Stimulated activated CD4-positive, alpha-beta T cell treated with anti-CD3 and anti-CD28 coated beads, TNF-alpha, amount 100 ng/mL, for 4 hours (primary cell): Measurements from ENCODE around the gene METTL14.

Experiments used
- DNase-seq, 3 experiments: peaks; one replicate each; pipeline ENCODE4 v3.0.0-alpha.2; 2020; ENCODE audit warnings: low read depth in 3 of 3

Gene METTL14

GRCh38 chr4:118734491-118735205 lies 49.5 kb downstream of the METTL14 start:
- no peak for DNase-seq

GRCh38 chr4:118736900-118737299 lies 51.7 kb downstream of the METTL14 start:
- DNase-seq, result no peak

DNA sequence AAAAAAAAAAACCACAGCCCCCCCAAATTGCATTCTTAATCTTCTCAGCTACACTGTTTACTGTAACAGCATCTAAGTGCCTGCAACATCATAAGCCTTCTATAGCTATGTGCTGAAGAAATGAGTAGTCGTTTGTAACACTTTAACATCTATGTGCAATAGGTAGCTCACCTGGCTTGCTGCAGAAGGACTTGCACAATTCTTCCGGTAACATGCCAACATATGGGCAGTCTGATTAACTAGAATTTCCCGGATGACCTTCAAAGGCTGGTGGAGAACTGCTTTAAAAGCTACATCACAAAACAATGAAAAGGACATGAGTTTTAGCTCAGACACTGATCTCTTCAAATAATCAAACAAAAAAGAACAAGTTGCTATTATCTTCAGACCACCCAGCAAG lies 52.9 kb downstream of the METTL14 start:
- DNase-seq, result no peak

GRCh38 chr4:118739022-118739713 lies 54.0 kb downstream of the METTL14 start:
- no peak for DNase-seq

DNA sequence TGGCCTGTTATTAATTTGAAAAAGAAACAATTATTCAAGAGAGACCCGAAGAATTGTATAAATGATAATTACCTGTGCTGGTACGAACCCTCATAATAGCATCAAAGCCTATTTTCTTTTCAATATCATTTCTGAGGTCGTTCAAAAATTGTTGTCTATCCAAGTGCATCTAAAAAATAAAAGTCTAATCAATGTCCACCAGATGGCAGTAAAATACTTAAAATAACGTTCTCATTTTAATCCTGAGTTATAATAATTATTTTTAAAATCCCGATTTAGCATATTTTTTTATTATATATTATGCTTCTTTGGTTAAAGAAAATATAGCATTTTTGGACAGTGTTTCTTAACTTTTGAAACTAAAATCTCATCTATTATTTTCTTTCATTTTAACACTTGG lies 55.7 kb downstream of the METTL14 start:
- no peak for DNase-seq

DNA sequence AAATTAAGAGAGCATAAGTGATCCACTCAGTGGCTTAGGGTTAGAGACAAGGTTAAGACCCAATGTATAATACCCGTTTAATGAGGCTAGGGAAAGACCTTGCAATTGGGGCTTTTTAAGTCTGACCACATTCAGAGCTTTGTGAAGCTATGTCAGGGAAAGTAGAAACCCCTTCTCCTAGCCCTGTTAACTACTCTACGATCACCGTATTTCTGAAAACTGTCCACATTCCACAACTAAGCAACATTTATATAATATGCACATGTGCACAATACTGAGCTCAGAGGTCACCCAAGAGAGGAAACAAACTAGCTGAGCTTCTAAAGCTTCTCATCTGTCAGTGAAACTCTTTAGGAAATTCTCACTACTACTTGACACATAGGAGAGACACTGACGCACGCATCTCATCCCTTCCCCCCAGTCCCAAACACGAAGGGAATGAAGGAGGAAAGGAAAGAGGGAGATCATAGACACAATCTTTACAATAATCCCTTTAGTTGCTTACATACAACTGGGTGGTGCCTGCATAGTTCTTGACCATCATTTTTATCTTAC lies 56.2 kb downstream of the METTL14 start:
- no peak for DNase-seq

GRCh38 chr4:118742050-118742449 lies 56.9 kb downstream of the METTL14 start:
- no peak for DNase-seq

DNA sequence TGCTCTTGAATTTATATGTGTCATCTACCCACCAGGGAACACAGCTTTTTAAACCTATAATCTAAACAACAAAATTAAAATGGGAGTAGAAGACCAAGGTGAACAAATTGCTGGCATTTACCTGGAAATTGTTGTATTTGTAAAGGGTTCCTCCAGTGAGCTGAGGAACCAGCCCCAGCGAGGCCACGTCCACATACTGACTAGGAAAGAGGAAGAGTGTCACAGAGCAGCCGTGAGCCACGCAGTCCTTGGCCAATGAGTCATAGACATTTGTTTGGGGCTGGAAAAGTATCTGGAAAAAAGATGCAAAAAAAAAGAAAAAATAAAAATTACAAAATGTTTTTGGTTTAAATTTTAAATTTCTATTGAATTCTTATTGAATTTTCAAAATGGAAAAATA lies 58.7 kb downstream of the METTL14 start:
- no peak for DNase-seq

DNA sequence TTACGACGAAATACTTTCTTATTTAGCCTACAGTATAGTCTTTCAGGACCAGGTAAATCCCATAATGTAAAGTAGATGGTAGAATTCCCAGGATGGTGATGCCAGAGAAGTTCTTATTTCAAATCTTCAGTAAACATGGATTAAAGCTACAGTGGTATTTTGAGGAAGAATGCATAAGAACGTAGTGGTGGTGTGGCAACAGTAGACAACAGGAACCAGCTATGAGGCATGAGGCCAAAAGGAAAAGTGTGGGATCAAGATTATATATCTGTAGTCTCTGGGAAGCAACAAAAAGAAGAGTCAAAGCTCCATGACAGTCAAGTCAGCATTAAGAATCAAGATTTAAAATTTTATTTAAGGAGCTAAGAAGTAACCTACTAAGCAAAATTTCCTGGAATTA lies 60.2 kb downstream of the METTL14 start:
- DNase-seq, result no peak

GRCh38 chr4:118746251-118746919 lies 61.2 kb downstream of the METTL14 start:
- DNase-seq, result no peak

GRCh38 chr4:118749347-118749988 lies 64.3 kb downstream of the METTL14 start:
- DNase-seq, result no peak

- no peak for DNase-seq
These were observed 66.6 kb downstream of the METTL14 start for GRCh38 chr4:118751629-118752323.

GRCh38 chr4:118752551-118752950 lies 67.4 kb downstream of the METTL14 start:
- DNase-seq, result no peak

- DNase-seq, result no peak
These were observed 67.9 kb downstream of the METTL14 start for GRCh38 chr4:118753096-118753495.

GRCh38 chr4:118753685-118754084 lies 68.5 kb downstream of the METTL14 start:
- no peak for DNase-seq

DNA sequence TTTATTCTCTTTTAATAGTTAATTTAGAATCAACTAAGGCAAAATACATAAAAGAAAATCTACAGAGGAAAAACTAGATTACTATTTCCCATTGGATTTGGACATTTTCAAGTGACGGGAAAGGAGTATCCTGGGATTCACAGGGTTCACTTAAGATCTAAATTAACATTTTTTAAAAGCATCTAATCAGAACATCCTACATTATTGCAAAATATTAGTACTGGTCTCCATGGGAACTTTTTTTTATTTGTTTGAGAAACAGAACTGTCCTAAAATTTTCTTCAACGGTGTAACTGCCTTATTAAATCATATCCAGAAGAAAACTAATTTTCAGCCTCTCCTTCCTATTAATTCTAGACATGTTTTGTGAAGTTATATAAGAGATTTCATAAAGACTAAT lies 69.7 kb downstream of the METTL14 start:
- no peak for DNase-seq

DNA sequence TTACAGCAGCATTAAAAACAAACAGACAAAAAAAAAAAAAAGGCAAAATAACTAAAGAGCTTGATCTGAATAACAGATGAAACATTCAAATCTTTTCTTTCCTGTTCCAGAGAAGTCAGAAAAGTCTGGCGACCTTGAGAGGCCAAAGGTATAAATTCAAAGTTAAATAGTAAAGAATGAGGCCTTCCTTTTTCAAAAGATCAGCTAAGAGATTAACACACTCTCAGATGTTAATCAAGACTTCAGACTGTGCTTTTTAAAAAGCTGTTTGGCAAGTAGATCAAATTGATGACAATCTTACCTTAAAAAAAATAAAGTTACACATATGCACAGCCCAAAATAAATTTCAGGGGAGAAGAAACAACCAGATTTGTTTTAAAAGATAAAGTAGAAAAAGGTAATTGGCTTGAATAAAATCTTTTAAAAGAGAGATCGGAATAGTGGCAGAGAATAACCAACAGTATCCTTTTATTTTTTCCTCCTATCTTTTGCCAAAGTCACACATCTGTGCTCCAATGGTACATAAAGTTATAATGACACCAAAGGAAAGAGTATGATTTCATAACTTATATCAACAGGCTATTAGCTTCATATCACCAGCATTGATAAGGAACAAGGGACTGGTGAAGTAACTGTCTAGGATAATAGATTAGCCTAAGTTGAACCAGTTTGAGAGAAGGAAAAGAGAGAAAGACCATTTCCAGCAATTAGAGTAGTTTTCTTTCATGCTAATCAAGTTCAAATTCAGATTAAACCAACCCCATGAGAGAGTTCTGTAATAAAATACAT lies 70.4 kb downstream of the METTL14 start:
- DNase-seq, result no peak

DNA sequence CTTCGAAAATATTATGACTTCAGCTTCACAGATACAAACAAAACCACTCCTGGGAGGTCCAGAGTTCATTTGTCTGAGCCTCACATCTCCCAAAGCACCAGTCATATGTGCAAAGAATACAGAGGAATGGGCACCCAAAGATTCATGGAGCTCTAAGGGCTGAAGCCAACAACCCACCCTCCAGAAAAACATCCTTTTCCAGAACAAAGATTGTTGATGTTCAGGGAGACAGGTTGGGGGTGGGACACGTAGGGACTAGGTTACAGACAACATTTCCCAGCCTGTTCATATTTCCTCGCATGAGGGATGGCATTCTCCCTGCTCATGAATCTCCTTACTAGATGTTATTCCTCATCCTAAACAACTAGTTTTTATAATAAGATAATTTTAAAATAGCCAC lies 71.2 kb downstream of the METTL14 start:
- no peak for DNase-seq

DNA sequence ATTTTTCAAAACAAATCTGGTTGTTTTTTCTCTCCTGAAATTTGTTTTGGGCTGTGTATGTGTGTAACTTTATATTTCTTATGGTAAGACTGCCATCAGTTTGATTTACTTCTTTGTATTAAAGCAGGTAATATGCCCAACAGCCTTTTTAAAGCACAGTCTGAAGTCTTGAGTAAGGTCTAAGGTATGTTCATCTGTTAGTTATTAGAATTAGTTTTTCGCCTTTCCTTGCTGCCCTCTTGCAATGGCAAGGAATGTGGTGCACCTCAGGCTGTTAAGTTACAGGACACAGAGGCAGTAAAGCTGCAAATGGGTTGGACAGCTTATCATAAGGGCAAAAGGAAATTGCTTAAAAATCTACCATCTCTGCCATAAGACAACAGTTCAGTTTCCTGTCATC lies 71.8 kb downstream of the METTL14 start:
- no peak for DNase-seq

- DNase-seq, result no peak
These were observed 72.6 kb downstream of the METTL14 start for GRCh38 chr4:118757761-118758251.

- DNase-seq, result no peak
These were observed 73.1 kb downstream of the METTL14 start for GRCh38 chr4:118758293-118758692.
